Activated CD8-positive, alpha-beta T cell treated with anti-CD3 and anti-CD28 coated beads for 36 hours (primary cell): ENCODE data around the gene MAST4. TPM values are rescaled to one million over a fixed set of nuclear protein-coding genes. Genes with fewer than 3 reads are reported as not detected.

Experiments used
- ATAC-seq: fragments of 200-7000 bp; cut with Tn5 transposase; one replicate; pipeline ENCODE4 v1.10.0; 2021; ENCODE audit warnings: mild to moderate bottlenecking, moderate library complexity
- CTCF ChIA-PET: fragments of 350-600 bp; sonication (Branson Sonifier 250); formaldehyde crosslinking; loops from one replicate; lab custom pipeline; 2021; ENCODE audit warnings: antibody characterized with exemption; lab: Charles Lee
- POLR2A ChIA-PET: fragments of 350-600 bp; sonication (Branson Sonifier 250); formaldehyde crosslinking; loops from one replicate; lab custom pipeline; 2021; ENCODE audit warnings: antibody characterized with exemption; lab: Charles Lee
- DNase-seq: peaks from one replicate; pipeline ENCODE4 v3.0.0-alpha.2; 2020
- H3K27ac Mint-ChIP-seq: one replicate; pipeline ENCODE4 v1.8.0; 2021; ENCODE audit warnings: mild to moderate bottlenecking, mixed read lengths
- H3K27me3 Mint-ChIP-seq: one replicate; pipeline ENCODE4 v1.8.0; 2021; ENCODE audit warnings: mixed read lengths
- H3K36me3 Mint-ChIP-seq: one replicate; pipeline ENCODE4 v1.8.0; 2021; ENCODE audit warnings: low read depth, mixed read lengths
- H3K4me1 Mint-ChIP-seq: one replicate; pipeline ENCODE4 v1.8.0; 2021; ENCODE audit warnings: low read depth, mixed read lengths
- H3K4me3 Mint-ChIP-seq: one replicate; pipeline ENCODE4 v1.8.0; 2021; ENCODE audit warnings: mild to moderate bottlenecking, moderate library complexity, mixed read lengths
- H3K9me3 Mint-ChIP-seq: one replicate; pipeline ENCODE4 v1.8.0; 2021; ENCODE audit warnings: mixed read lengths
- intact Hi-C: fragments of 100-400 bp; cut with micrococcal nuclease; formaldehyde crosslinking; loops from one replicate; pipeline ENCODE4 v1.10.0; 2022
- total RNA-seq, 2 experiments: library from RNA; stranded (reverse); gene quantifications; one replicate each; pipeline ENCODE4 v1.2.3, GENCODE V29; 2021
- TF ChIP-seq, protein P1 (sequence below): fragments of 200-600 bp; IDR thresholded peaks from one replicate; pipeline ENCODE4 v1.8.0; 2022; ENCODE audit warnings: antibody characterized with exemption, mild to moderate bottlenecking

The MAST4 gene
- total RNA-seq, 2 experiments from 2014 or later, result 7.6 to 10.0 TPM

DNA sequence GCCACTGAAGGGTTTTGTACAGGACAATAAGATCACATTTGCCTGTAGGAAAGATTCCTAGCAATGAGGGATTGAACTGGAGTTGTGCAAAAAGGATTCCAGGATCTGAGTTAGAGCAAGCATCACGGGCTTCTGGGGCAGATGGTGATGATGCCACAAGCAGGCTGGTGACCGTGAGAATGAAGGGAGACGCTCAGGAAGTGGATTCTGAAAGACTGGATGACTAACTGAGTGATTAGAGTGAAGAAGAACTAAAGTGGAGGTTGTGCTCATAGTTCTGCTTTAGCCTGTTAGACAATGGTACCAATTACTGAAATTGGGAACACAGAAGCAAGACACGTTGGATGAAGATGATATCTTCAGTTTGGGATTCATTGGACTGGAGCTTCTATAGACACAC, 432.2 kb downstream of the MAST4 start:
- peaks cover 60% of the 10 kb centered on the region for H3K4me1 Mint-ChIP-seq
- POLR2A ChIA-PET, result interaction anchor here (1.5 kb wide), 1 partner anchor 24 kb away, joined by 4 read pairs; no protein-coding TSS in a partner anchor

DNA sequence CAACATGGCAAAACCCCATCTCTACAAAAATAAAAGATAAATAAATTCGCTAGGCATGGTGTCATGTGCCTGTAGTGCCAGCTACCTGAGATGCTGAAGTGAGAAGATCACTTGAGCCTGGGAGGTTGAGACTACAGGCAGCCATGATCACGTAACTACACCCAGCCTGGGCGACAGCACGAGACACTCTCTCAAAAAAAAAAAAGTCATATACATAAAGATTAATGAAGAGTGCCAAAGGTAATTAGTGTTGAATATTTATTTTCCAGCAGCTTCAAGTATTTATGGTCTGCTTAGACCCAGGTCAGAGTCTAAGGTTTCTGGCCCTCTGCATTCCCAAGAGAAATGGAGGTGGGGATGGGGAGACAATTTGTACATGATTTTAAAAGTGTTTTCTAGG, 432.7 kb downstream of the MAST4 start:
- TF ChIP-seq, protein P1, sequence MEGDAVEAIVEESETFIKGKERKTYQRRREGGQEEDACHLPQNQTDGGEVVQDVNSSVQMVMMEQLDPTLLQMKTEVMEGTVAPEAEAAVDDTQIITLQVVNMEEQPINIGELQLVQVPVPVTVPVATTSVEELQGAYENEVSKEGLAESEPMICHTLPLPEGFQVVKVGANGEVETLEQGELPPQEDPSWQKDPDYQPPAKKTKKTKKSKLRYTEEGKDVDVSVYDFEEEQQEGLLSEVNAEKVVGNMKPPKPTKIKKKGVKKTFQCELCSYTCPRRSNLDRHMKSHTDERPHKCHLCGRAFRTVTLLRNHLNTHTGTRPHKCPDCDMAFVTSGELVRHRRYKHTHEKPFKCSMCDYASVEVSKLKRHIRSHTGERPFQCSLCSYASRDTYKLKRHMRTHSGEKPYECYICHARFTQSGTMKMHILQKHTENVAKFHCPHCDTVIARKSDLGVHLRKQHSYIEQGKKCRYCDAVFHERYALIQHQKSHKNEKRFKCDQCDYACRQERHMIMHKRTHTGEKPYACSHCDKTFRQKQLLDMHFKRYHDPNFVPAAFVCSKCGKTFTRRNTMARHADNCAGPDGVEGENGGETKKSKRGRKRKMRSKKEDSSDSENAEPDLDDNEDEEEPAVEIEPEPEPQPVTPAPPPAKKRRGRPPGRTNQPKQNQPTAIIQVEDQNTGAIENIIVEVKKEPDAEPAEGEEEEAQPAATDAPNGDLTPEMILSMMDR, result no peak
- H3K4me1 Mint-ChIP-seq, result peaks cover 66% of the 10 kb centered on the region
- intact Hi-C loops, result no loop called here
- H3K36me3 Mint-ChIP-seq, result peaks cover 4% of the 10 kb centered on the region
- POLR2A ChIA-PET, result interaction anchor here (1.5 kb wide), 1 partner anchor 25 kb away, joined by 4 read pairs; no protein-coding TSS in a partner anchor
- CTCF ChIA-PET, result no interaction called here
- H3K9me3 Mint-ChIP-seq, result no peaks in the 10 kb centered on the region
- H3K27ac Mint-ChIP-seq, result no peak overlapping the region
- no peaks in the 10 kb centered on the region for H3K27me3 Mint-ChIP-seq
- ATAC-seq (no peak), DNase-seq (no peak)
- no peak overlapping the region for H3K4me3 Mint-ChIP-seq

More for the DNA sequence above, 432.2 kb downstream of the MAST4 start:
- no peak overlapping the region for H3K4me3 Mint-ChIP-seq
- DNase-seq (no peak), ATAC-seq (no peak)
- CTCF ChIA-PET, result no interaction called here
- H3K9me3 Mint-ChIP-seq, result no peaks in the 10 kb centered on the region
- TF ChIP-seq, protein P1, result no peak
- peak overlapping the region; percentile 14 for H3K27ac Mint-ChIP-seq
- no peaks in the 10 kb centered on the region for H3K27me3 Mint-ChIP-seq
- peaks cover 4% of the 10 kb centered on the region for H3K36me3 Mint-ChIP-seq
- intact Hi-C loops, result no loop called here

GRCh38 chr5:67029481-67029880, 433.3 kb downstream of the MAST4 start:
- Mint-ChIP-seq H3K36me3 (peaks cover 4% of the 10 kb centered on the region), H3K27me3 (no peaks in the 10 kb centered on the region), H3K4me1 (peaks cover 67% of the 10 kb centered on the region), H3K9me3 (no peaks in the 10 kb centered on the region), H3K4me3 (no peak overlapping the region), H3K27ac (no peak overlapping the region)
- CTCF ChIA-PET, result no interaction called here
- POLR2A ChIA-PET, result no interaction called here
- intact Hi-C loops, result no loop called here
- ATAC-seq (no peak), DNase-seq (no peak)
- TF ChIP-seq, protein P1, result no peak

- Mint-ChIP-seq H3K27me3 (no peaks in the 10 kb centered on the region), H3K9me3 (no peaks in the 10 kb centered on the region), H3K4me3 (no peak overlapping the region), H3K36me3 (peaks cover 4% of the 10 kb centered on the region), H3K27ac (peak overlapping the region; percentile 88), H3K4me1 (peaks cover 77% of the 10 kb centered on the region)
- POLR2A ChIA-PET, result no interaction called here
- intact Hi-C loops, result no loop called here
- ATAC-seq (no peak), DNase-seq (peak; percentile 22)
- TF ChIP-seq, protein P1, result no peak
- CTCF ChIA-PET, result no interaction called here
These were observed 434.3 kb downstream of the MAST4 start for GRCh38 chr5:67030289-67031056.

GRCh38 chr5:67031057-67031443, 434.9 kb downstream of the MAST4 start:
- Mint-ChIP-seq H3K27me3 (no peaks in the 10 kb centered on the region), H3K27ac (peak overlapping the region; percentile 88), H3K9me3 (no peaks in the 10 kb centered on the region), H3K36me3 (peaks cover 4% of the 10 kb centered on the region), H3K4me3 (no peak overlapping the region), H3K4me1 (peaks cover 81% of the 10 kb centered on the region)
- TF ChIP-seq, protein P1, result no peak
- intact Hi-C loops, result no loop called here
- ChIA-PET POLR2A (interaction anchor here (0.8 kb wide), 1 partner anchor 26 kb away, joined by 3 read pairs; no protein-coding TSS in a partner anchor), CTCF (interaction anchor here (0.7 kb wide), 1 partner anchor 176 kb away, joined by 3 read pairs; no protein-coding TSS in a partner anchor)
- no peak for DNase-seq
- ATAC-seq, result no peak
